HEK293 (cell line): ENCODE data around the gene C2orf76.
"Not testable (repeated sequence)": the region's sequence is repeated elsewhere in the genome, so short reads cannot be mapped to it uniquely, and the experiment has no call there.

Experiments
- CTCF ChIA-PET: fragments of 350-600 bp; formaldehyde crosslinking; extraction: SDS; loops from one replicate; lab custom pipeline; 2021; ENCODE audit warnings: antibody characterized with exemption; lab: Yijun Ruan, JAX
- POLR2A ChIA-PET: fragments of 300-600 bp; formaldehyde crosslinking; extraction: SDS; loops from one replicate; lab custom pipeline; 2020; ENCODE audit warnings: antibody characterized with exemption, inconsistent platforms; lab: Yijun Ruan, JAX
- H3K27ac ChIP-seq: fragments of 200-500 bp; sonication (Bioruptor generic); 2 replicates; pipeline ENCODE4 v1.5.1; 2014; ENCODE audit warnings: low read depth, low read length, control low read depth, inconsistent platforms; ENCODE audit errors: extremely low read depth
- H3K36me3 ChIP-seq, 2 experiments: fragments of 200-500 bp in 1 of 2; sonication (Bioruptor generic) in 1 of 2; 1 replicate in 1 of 2; 2 replicates in 1 of 2; pipeline ENCODE4 v1.5.1; 2014 to 2017; ENCODE audit warnings: inconsistent platforms in 2 of 2, low read length in 2 of 2; ENCODE audit not compliant: control insufficient read depth in 2 of 2, insufficient read depth in 1 of 2
- H3K4me1 ChIP-seq: fragments of 200-500 bp; sonication (Bioruptor generic); 2 replicates; pipeline ENCODE4 v1.5.1; 2014; ENCODE audit warnings: mild to moderate bottlenecking, low read length, inconsistent platforms; ENCODE audit not compliant: control insufficient read depth, insufficient read depth
- H3K4me3 ChIP-seq: 2 replicates; pipeline ENCODE4 v1.5.1; 2011; ENCODE audit warnings: low read depth, mild to moderate bottlenecking, control low read depth, low read length, moderate library complexity
- H3K9me3 ChIP-seq: fragments of 200-500 bp; sonication (Bioruptor generic); 2 replicates; pipeline ENCODE4 v1.5.1; 2014; ENCODE audit warnings: low read depth, low read length, inconsistent platforms; ENCODE audit not compliant: control insufficient read depth, insufficient read depth
- GLIS2 ChIP-seq: fragments of 450-650 bp; formaldehyde crosslinking; IDR thresholded peaks from 2 replicates; pipeline ENCODE4 v1.5.1; 2016; ENCODE audit warnings: missing biosample characterization, missing genetic modification characterization
- KLF1 ChIP-seq: fragments of 450-650 bp; formaldehyde crosslinking; IDR thresholded peaks from 2 replicates; pipeline ENCODE4 v1.5.1; 2016; ENCODE audit warnings: missing biosample characterization, missing genetic modification characterization
- KLF10 ChIP-seq: fragments of 450-650 bp; IDR thresholded peaks from 2 replicates; pipeline ENCODE4 v1.5.1; 2018; ENCODE audit warnings: missing biosample characterization, mild to moderate bottlenecking, missing genetic modification characterization
- ZBTB44 ChIP-seq: fragments of 450-650 bp; IDR thresholded peaks from 2 replicates; pipeline ENCODE4 v1.5.1; 2018; ENCODE audit warnings: missing biosample characterization, mild to moderate bottlenecking, missing genetic modification characterization
- ZNF140 ChIP-seq: fragments of 450-650 bp; formaldehyde crosslinking; IDR thresholded peaks from 2 replicates; pipeline ENCODE4 v1.5.1; 2016; ENCODE audit warnings: missing biosample characterization, missing genetic modification characterization
- ZNF146 ChIP-seq: fragments of 450-650 bp; formaldehyde crosslinking; IDR thresholded peaks from 2 replicates; pipeline ENCODE4 v1.5.1; 2016; ENCODE audit warnings: missing biosample characterization, missing genetic modification characterization
- ZNF18 ChIP-seq: fragments of 450-650 bp; formaldehyde crosslinking; IDR thresholded peaks from 2 replicates; pipeline ENCODE4 v1.5.1; 2016; ENCODE audit warnings: missing biosample characterization, missing genetic modification characterization
- ZNF311 ChIP-seq: fragments of 450-650 bp; formaldehyde crosslinking; IDR thresholded peaks from 2 replicates; pipeline ENCODE4 v1.5.1; 2017; ENCODE audit warnings: missing biosample characterization, missing genetic modification characterization, borderline replicate concordance
- ZNF350 ChIP-seq: fragments of 450-650 bp; formaldehyde crosslinking; IDR thresholded peaks from 2 replicates; pipeline ENCODE4 v1.5.0; 2017; ENCODE audit warnings: missing biosample characterization, mild to moderate bottlenecking, missing genetic modification characterization
- ZNF394 ChIP-seq: fragments of 450-650 bp; formaldehyde crosslinking; IDR thresholded peaks from 2 replicates; pipeline ENCODE4 v1.5.1; 2016; ENCODE audit warnings: missing biosample characterization, missing genetic modification characterization, mild to moderate bottlenecking, moderate library complexity, borderline replicate concordance
- ZNF518A ChIP-seq: fragments of 450-650 bp; formaldehyde crosslinking; conservative IDR thresholded peaks from 2 replicates; pipeline ENCODE4 v1.5.1; 2016; ENCODE audit warnings: low read depth, missing biosample characterization, missing genetic modification characterization
- ZNF558 ChIP-seq: fragments of 450-650 bp; formaldehyde crosslinking; IDR thresholded peaks from 2 replicates; pipeline ENCODE4 v1.5.1; 2016; ENCODE audit warnings: missing biosample characterization, missing genetic modification characterization
- ZNF561 ChIP-seq: fragments of 450-650 bp; IDR thresholded peaks from 2 replicates; pipeline ENCODE4 v1.5.1; 2018; ENCODE audit warnings: missing biosample characterization, missing genetic modification characterization, borderline replicate concordance
- ZNF600 ChIP-seq: fragments of 450-650 bp; formaldehyde crosslinking; IDR thresholded peaks from 2 replicates; pipeline ENCODE4 v1.5.1; 2016; ENCODE audit warnings: missing biosample characterization, missing genetic modification characterization
- ZNF792 ChIP-seq: fragments of 450-650 bp; formaldehyde crosslinking; IDR thresholded peaks from 2 replicates; pipeline ENCODE4 v1.5.1; 2016; ENCODE audit warnings: missing biosample characterization, missing genetic modification characterization
- ZSCAN18 ChIP-seq: fragments of 450-650 bp; formaldehyde crosslinking; IDR thresholded peaks from 2 replicates; pipeline ENCODE4 v1.5.1; 2016; ENCODE audit warnings: missing biosample characterization, missing genetic modification characterization
- ZSCAN4 ChIP-seq: fragments of 450-650 bp; formaldehyde crosslinking; IDR thresholded peaks from 2 replicates; pipeline ENCODE4 v1.5.1; 2017; ENCODE audit warnings: missing biosample characterization, missing genetic modification characterization

The C2orf76 gene

GRCh38 chr2:119278385-119278784, 88.2 kb downstream of the C2orf76 start:
- H3K36me3 ChIP-seq, POLR2A ChIA-PET, H3K4me3 ChIP-seq, H3K27ac ChIP-seq, H3K4me1 ChIP-seq, H3K9me3 ChIP-seq: not testable (repeated sequence)
- CTCF ChIA-PET, result interaction anchor here (0.7 kb wide), 1 partner anchor 99 kb away, joined by 3 read pairs; no protein-coding TSS in a partner anchor
- peak; percentile 80 for TF ChIP-seq ZNF146

GRCh38 chr2:119276864-119277263, 89.8 kb downstream of the C2orf76 start:
- POLR2A ChIA-PET, result no interaction called here
- H3K4me3 ChIP-seq, result no peak overlapping the region

GRCh38 chr2:119267604-119268003, 99.0 kb downstream of the C2orf76 start:
- CTCF ChIA-PET, result interaction anchor here (4.4 kb wide), 1 partner anchor 49 kb away, joined by 53 read pairs; no protein-coding TSS in a partner anchor
- TF ChIP-seq KLF1 (tag by site-specific recombination), result no peak
- TF ChIP-seq ZNF518A (tag by site-specific recombination), result no peak
- TF ChIP-seq ZNF558, result no peak
- TF ChIP-seq ZSCAN18 (tag by site-specific recombination), result no peak
- no peak for TF ChIP-seq ZNF394
- no peak for TF ChIP-seq ZNF140 (tag by site-specific recombination)
- no peak for TF ChIP-seq GLIS2 (tag by site-specific recombination)
- no peak for TF ChIP-seq ZNF561
- TF ChIP-seq ZNF600 (tag by site-specific recombination), result no peak
- no peak for TF ChIP-seq ZBTB44 (tag by site-specific recombination)
- no peak for TF ChIP-seq ZNF792 (tag by site-specific recombination)

More at GRCh38 chr2:119276864-119277263, 89.8 kb downstream of the C2orf76 start:
- CTCF ChIA-PET, result interaction anchor here (0.6 to 1.1 kb wide), 2 partner anchors 11 to 48 kb away, joined by 3 to 4 read pairs; no protein-coding TSS in a partner anchor
- Histone ChIP-seq H3K36me3 (no peaks in the 10 kb centered on the region), H3K4me1 (no peaks in the 10 kb centered on the region), H3K27ac (no peak overlapping the region), H3K9me3 (no peaks in the 10 kb centered on the region)
- no peak for TF ChIP-seq ZNF311 (tag by site-specific recombination)
- no peak for TF ChIP-seq ZNF18 (tag by site-specific recombination)
- no peak for TF ChIP-seq KLF10
- no peak for TF ChIP-seq ZNF350
- no peak for TF ChIP-seq ZSCAN4 (tag by site-specific recombination)

More at GRCh38 chr2:119267604-119268003, 99.0 kb downstream of the C2orf76 start:
- H3K4me3 ChIP-seq, result no peak overlapping the region
- POLR2A ChIA-PET, result no interaction called here
- H3K36me3 ChIP-seq, result peaks cover 0 to 9% of the 10 kb centered on the region in 2 experiments; a peak in 1 of 3 replicates
- no peaks in the 10 kb centered on the region for H3K4me1 ChIP-seq
- no peaks in the 10 kb centered on the region for H3K9me3 ChIP-seq
- H3K27ac ChIP-seq, result no peak overlapping the region
